Measurements from ENCODE around the gene NFATC4.

The NFATC4 gene

DNA sequence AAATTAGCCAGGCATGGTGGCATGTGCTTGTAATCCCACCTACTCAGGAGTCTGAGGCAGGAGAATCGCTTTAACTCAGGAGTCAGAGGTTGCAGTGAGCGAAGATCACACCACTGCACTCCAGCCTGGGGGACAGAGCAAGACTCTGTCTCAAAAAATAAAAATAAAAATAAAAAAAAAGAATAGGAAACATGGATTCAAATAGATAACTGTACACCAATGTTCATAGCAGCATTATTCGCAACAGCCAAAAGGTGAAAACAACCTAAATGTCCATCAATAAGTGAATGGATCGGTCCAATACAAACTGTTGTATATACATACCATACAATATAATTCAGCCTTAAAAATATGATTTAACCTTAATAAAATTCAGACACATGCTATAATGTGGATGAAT lies 25.1 kb upstream of the NFATC4 start:
- H3K27me3 ChIP-seq (ENCODE audit: insufficient read depth, low read length, poor library complexity), result peaks cover 32% of the 10 kb centered on the region
- TF ChIP-seq EZH2 (IDR thresholded peaks at IDR 0.05; ENCODE audit: borderline replicate concordance, low read depth, low read length, severe bottlenecking), result no peak
- TF ChIP-seq, protein P1, sequence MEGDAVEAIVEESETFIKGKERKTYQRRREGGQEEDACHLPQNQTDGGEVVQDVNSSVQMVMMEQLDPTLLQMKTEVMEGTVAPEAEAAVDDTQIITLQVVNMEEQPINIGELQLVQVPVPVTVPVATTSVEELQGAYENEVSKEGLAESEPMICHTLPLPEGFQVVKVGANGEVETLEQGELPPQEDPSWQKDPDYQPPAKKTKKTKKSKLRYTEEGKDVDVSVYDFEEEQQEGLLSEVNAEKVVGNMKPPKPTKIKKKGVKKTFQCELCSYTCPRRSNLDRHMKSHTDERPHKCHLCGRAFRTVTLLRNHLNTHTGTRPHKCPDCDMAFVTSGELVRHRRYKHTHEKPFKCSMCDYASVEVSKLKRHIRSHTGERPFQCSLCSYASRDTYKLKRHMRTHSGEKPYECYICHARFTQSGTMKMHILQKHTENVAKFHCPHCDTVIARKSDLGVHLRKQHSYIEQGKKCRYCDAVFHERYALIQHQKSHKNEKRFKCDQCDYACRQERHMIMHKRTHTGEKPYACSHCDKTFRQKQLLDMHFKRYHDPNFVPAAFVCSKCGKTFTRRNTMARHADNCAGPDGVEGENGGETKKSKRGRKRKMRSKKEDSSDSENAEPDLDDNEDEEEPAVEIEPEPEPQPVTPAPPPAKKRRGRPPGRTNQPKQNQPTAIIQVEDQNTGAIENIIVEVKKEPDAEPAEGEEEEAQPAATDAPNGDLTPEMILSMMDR (IDR thresholded peaks at IDR 0.05; ENCODE audit: borderline replicate concordance, extremely low read depth, low read length, poor library complexity, severe bottlenecking), result no peak
- H3K4me2 ChIP-seq (ENCODE audit: insufficient read depth, low read length), result no peak overlapping the region

GRCh38 chr14:24343795-24344660 lies 24.0 kb upstream of the NFATC4 start:
- no peak overlapping the region for H2AFZ ChIP-seq (ENCODE audit: low read depth, low read length)
- H3K27ac ChIP-seq (ENCODE audit: low read length), result no peak overlapping the region
- no peaks in the 10 kb centered on the region for H3K79me2 ChIP-seq (ENCODE audit: insufficient read depth, low read length)
- peaks cover 32% of the 10 kb centered on the region for H3K27me3 ChIP-seq (ENCODE audit: insufficient read depth, low read length, poor library complexity)
- H4K20me1 ChIP-seq (ENCODE audit: insufficient read depth, low read length), result no peaks in the 10 kb centered on the region
- no peak overlapping the region for H3K4me3 ChIP-seq (ENCODE audit: low read depth in 1 of 2, low read length in 2 of 2)
- no peak overlapping the region for H3K9ac ChIP-seq (ENCODE audit: low read depth, low read length)
- no peak overlapping the region for H3K4me2 ChIP-seq (ENCODE audit: insufficient read depth, low read length)
- no peaks in the 10 kb centered on the region for H3K4me1 ChIP-seq (ENCODE audit: insufficient read depth, low read length)
- TF ChIP-seq EZH2 (IDR thresholded peaks at IDR 0.05; ENCODE audit: borderline replicate concordance, low read depth, low read length, severe bottlenecking), result no peak
- TF ChIP-seq, protein P1 (IDR thresholded peaks at IDR 0.05; ENCODE audit: borderline replicate concordance, extremely low read depth, low read length, poor library complexity, severe bottlenecking), result no peak
- DNase-seq (no peak), ATAC-seq (ENCODE audit: insufficient read depth, low read depth) (no peak)
- no peaks in the 10 kb centered on the region for H3K36me3 ChIP-seq (ENCODE audit: insufficient read depth, low read length)
- no peaks in the 10 kb centered on the region for H3K9me3 ChIP-seq (ENCODE audit: insufficient read depth, low read length, severe bottlenecking)

More for the DNA sequence above, 25.1 kb upstream of the NFATC4 start:
- no peak for DNase-seq
- ATAC-seq (ENCODE audit: insufficient read depth, low read depth), result no peak
- no peak overlapping the region for H2AFZ ChIP-seq (ENCODE audit: low read depth, low read length)
- H3K9me3 ChIP-seq (ENCODE audit: insufficient read depth, low read length, severe bottlenecking), result no peaks in the 10 kb centered on the region
- H3K36me3 ChIP-seq (ENCODE audit: insufficient read depth, low read length), result no peaks in the 10 kb centered on the region
- H3K9ac ChIP-seq (ENCODE audit: low read depth, low read length), result no peak overlapping the region
- H3K4me1 ChIP-seq (ENCODE audit: insufficient read depth, low read length), result no peaks in the 10 kb centered on the region
- no peaks in the 10 kb centered on the region for H3K79me2 ChIP-seq (ENCODE audit: insufficient read depth, low read length)
- no peak overlapping the region for H3K27ac ChIP-seq (ENCODE audit: low read length)
- no peaks in the 10 kb centered on the region for H4K20me1 ChIP-seq (ENCODE audit: insufficient read depth, low read length)
- H3K4me3 ChIP-seq (ENCODE audit: low read depth in 1 of 2, low read length in 2 of 2), result no peak overlapping the region

- H3K79me2 ChIP-seq (ENCODE audit: insufficient read depth, low read length), result no peaks in the 10 kb centered on the region
- TF ChIP-seq, protein P1 (IDR thresholded peaks at IDR 0.05; ENCODE audit: borderline replicate concordance, extremely low read depth, low read length, poor library complexity, severe bottlenecking), result no peak
- TF ChIP-seq EZH2 (IDR thresholded peaks at IDR 0.05; ENCODE audit: borderline replicate concordance, low read depth, low read length, severe bottlenecking), result no peak
- no peak overlapping the region for H2AFZ ChIP-seq (ENCODE audit: low read depth, low read length)
- no peaks in the 10 kb centered on the region for H3K9me3 ChIP-seq (ENCODE audit: insufficient read depth, low read length, severe bottlenecking)
- H3K27me3 ChIP-seq (ENCODE audit: insufficient read depth, low read length, poor library complexity), result peaks cover 13% of the 10 kb centered on the region
- H3K4me2 ChIP-seq (ENCODE audit: insufficient read depth, low read length), result no peak overlapping the region
- no peaks in the 10 kb centered on the region for H4K20me1 ChIP-seq (ENCODE audit: insufficient read depth, low read length)
- no peak overlapping the region for H3K27ac ChIP-seq (ENCODE audit: low read length)
- no peaks in the 10 kb centered on the region for H3K4me1 ChIP-seq (ENCODE audit: insufficient read depth, low read length)
- DNase-seq (no peak), ATAC-seq (ENCODE audit: insufficient read depth, low read depth) (no peak)
- H3K9ac ChIP-seq (ENCODE audit: low read depth, low read length), result no peak overlapping the region
- H3K4me3 ChIP-seq (ENCODE audit: low read depth in 1 of 2, low read length in 2 of 2), result no peak overlapping the region
- no peaks in the 10 kb centered on the region for H3K36me3 ChIP-seq (ENCODE audit: insufficient read depth, low read length)
Observed at GRCh38 chr14:24347134-24347533, 20.9 kb upstream of the NFATC4 start.

All from DND-41 (cell line).